HepG2 (cell line): ENCODE measurements around the gene NPPC. TPM values are rescaled to one million over a fixed set of nuclear protein-coding genes. Genes with fewer than 3 reads are reported as not detected.
A peak's percentile ranks its signal among the peaks of the same experiment; 100 is the strongest.

Experiments used
- MAFG ChIP-seq: sonication (generic); formaldehyde crosslinking; IDR thresholded peaks from 2 replicates; pipeline ENCODE4 v1.5.1; 2020; ENCODE audit warnings: mild to moderate bottlenecking, missing genetic modification reagents
- MTA1 ChIP-seq: sonication (generic); formaldehyde crosslinking; IDR thresholded peaks from 2 replicates; pipeline ENCODE4 v1.4.0; 2020; ENCODE audit warnings: missing genetic modification reagents, mild to moderate bottlenecking, borderline replicate concordance
- NFKBIZ ChIP-seq: IDR thresholded peaks from 2 replicates; pipeline ENCODE4 v1.6.1; 2018; ENCODE audit warnings: missing genetic modification reagents, missing compliant biosample characterization
- RBFOX2 ChIP-seq: fragments of 200-400 bp; formaldehyde crosslinking; IDR thresholded peaks from 2 replicates; pipeline ENCODE4 v1.6.1; 2017; ENCODE audit warnings: low read depth, mild to moderate bottlenecking, low read length
- SRSF4 ChIP-seq: fragments of 200-400 bp; formaldehyde crosslinking; IDR thresholded peaks from one replicate; pipeline ENCODE4 v1.6.1; 2018; ENCODE audit warnings: mild to moderate bottlenecking, low read depth, low read length, moderate library complexity; ENCODE audit not compliant: poor library complexity, severe bottlenecking
- SRSF9 ChIP-seq: fragments of 200-400 bp; formaldehyde crosslinking; IDR thresholded peaks from 2 replicates; pipeline ENCODE4 v1.6.1; 2018; ENCODE audit warnings: borderline replicate concordance, mild to moderate bottlenecking, low read depth, low read length; ENCODE audit not compliant: insufficient read depth, poor library complexity, severe bottlenecking
- YEATS4 ChIP-seq: sonication (generic); formaldehyde crosslinking; IDR thresholded peaks from 2 replicates; pipeline ENCODE4 v1.4.0; 2020; ENCODE audit warnings: missing genetic modification reagents, borderline replicate concordance
- ZMAT3 ChIP-seq: sonication (generic); formaldehyde crosslinking; conservative IDR thresholded peaks from 2 replicates; pipeline ENCODE4 v1.7.0; 2021; ENCODE audit warnings: missing genetic modification reagents
- ZNF101 ChIP-seq: sonication (generic); formaldehyde crosslinking; IDR thresholded peaks from 2 replicates; pipeline ENCODE4 v1.4.0; 2020; ENCODE audit warnings: mild to moderate bottlenecking, low read depth, missing genetic modification reagents, borderline replicate concordance
- ZNF280B ChIP-seq: sonication (generic); formaldehyde crosslinking; IDR thresholded peaks from 2 replicates; pipeline ENCODE4 v1.5.0; 2020; ENCODE audit warnings: missing genetic modification reagents, mild to moderate bottlenecking, borderline replicate concordance
- ZNF431 ChIP-seq: sonication (generic); formaldehyde crosslinking; IDR thresholded peaks from 2 replicates; pipeline ENCODE4 v1.9.0; 2022; ENCODE audit warnings: missing genetic modification reagents, low read depth, mild to moderate bottlenecking, borderline replicate concordance
- ZNF572 ChIP-seq: sonication (generic); formaldehyde crosslinking; IDR thresholded peaks from 2 replicates; pipeline ENCODE4 v1.5.1; 2020; ENCODE audit warnings: mild to moderate bottlenecking, missing genetic modification reagents
- polyA plus RNA-seq, 8 experiments: library from polyadenylated mRNA; depleted of rRNA in 3 of 8; stranded (reverse) in 7 of 8; unstranded in 1 of 8; fragments of >200 nt; fragmentation: Illumina TruSeq in 4 of 8; extraction: Trizol in 4 of 8; gene quantifications; 2 replicates each; pipeline versions ENCODE4 v1.2.1 to v1.2.3, GENCODE V29; 2011 to 2016; ENCODE audit warnings: low read depth in 4 of 8, missing spikeins in 1 of 8, mixed read lengths in 1 of 8; ENCODE audit not compliant: insufficient read depth in 1 of 8
- total RNA-seq, 5 experiments: library from RNA; depleted of rRNA; stranded (reverse); fragments of >200 nt; fragmentation: Illumina TruSeq; extraction: Trizol; gene quantifications; 2 replicates each; pipeline ENCODE4 v1.2.3, GENCODE V29; 2016; ENCODE audit warnings: low read depth in 1 of 5
- TF ChIP-seq, protein P1 (sequence below): IDR thresholded peaks from 2 replicates; pipeline ENCODE4 v1.6.1; 2016; ENCODE audit warnings: missing biosample characterization, missing genetic modification reagents, low read depth
- TF ChIP-seq, protein P2 (sequence below): sonication (generic); formaldehyde crosslinking; conservative IDR thresholded peaks from 2 replicates; pipeline ENCODE4 v1.4.0; 2020; ENCODE audit warnings: missing genetic modification reagents
- TF ChIP-seq, protein P3 (sequence below): sonication (generic); formaldehyde crosslinking; conservative IDR thresholded peaks from 2 replicates; pipeline ENCODE4 v1.4.0; 2020; ENCODE audit warnings: missing genetic modification reagents

NPPC gene
- total and polyA plus RNA-seq, 2 of the 13 experiments (the other 11 are each of a cell fraction or from before 2014, with no cell fraction given) = 0.11 TPM; not detected in 1

GRCh38 chr2:231957913-231958763 is 31.9 kb upstream of the NPPC start (continued):
- TF ChIP-seq, protein P1, sequence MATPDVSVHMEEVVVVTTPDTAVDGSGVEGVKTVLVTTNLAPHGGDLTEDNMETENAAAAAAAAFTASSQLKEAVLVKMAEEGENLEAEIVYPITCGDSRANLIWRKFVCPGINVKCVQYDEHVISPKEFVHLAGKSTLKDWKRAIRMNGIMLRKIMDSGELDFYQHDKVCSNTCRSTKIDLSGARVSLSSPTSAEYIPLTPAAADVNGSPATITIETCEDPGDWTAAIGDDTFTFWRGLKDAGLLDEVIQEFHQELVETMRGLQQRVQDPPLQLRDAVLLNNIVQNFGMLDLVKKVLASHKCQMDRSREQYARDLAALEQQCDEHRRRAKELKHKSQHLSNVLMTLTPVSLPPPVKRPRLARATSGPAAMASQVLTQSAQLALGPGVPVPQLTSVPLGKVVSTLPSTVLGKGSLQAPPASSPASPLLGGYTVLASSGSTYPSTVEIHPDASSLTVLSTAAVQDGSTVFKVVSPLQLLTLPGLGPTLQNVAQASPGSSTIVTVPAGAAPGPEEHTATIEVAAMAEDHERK (CRISPR knock-in tag) = no peak
- TF ChIP-seq, protein P2, sequence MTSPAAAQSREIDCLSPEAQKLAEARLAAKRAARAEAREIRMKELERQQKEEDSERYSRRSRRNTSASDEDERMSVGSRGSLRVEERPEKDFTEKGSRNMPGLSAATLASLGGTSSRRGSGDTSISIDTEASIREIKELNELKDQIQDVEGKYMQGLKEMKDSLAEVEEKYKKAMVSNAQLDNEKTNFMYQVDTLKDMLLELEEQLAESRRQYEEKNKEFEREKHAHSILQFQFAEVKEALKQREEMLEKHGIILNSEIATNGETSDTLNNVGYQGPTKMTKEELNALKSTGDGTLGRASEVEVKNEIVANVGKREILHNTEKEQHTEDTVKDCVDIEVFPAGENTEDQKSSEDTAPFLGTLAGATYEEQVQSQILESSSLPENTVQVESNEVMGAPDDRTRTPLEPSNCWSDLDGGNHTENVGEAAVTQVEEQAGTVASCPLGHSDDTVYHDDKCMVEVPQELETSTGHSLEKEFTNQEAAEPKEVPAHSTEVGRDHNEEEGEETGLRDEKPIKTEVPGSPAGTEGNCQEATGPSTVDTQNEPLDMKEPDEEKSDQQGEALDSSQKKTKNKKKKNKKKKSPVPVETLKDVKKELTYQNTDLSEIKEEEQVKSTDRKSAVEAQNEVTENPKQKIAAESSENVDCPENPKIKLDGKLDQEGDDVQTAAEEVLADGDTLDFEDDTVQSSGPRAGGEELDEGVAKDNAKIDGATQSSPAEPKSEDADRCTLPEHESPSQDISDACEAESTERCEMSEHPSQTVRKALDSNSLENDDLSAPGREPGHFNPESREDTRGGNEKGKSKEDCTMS (CRISPR knock-in tag) = no peak
- TF ChIP-seq RBFOX2 = no peak
- TF ChIP-seq ZNF280B (CRISPR knock-in tag) = no peak
- TF ChIP-seq ZNF101 = no peak
- TF ChIP-seq YEATS4 (CRISPR knock-in tag) = no peak
- peak; percentile 56; the same call in 1 of the 2 replicates for TF ChIP-seq MTA1 (CRISPR knock-in tag)
- 0 out of 2 replicates have a peak, but pooled peaks have one; percentile 28 for TF ChIP-seq NFKBIZ
- TF ChIP-seq, protein P3, sequence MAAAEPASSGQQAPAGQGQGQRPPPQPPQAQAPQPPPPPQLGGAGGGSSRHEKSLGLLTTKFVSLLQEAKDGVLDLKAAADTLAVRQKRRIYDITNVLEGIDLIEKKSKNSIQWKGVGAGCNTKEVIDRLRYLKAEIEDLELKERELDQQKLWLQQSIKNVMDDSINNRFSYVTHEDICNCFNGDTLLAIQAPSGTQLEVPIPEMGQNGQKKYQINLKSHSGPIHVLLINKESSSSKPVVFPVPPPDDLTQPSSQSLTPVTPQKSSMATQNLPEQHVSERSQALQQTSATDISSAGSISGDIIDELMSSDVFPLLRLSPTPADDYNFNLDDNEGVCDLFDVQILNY (CRISPR knock-in tag) = no peak
- no peak for TF ChIP-seq SRSF9
- TF ChIP-seq MAFG (CRISPR knock-in tag) = no peak
- no peak for TF ChIP-seq ZNF572 (CRISPR knock-in tag)
- TF ChIP-seq SRSF4 = no peak
- no peak for TF ChIP-seq ZNF431 (CRISPR knock-in tag)
- TF ChIP-seq ZMAT3 (CRISPR knock-in tag) = no peak
